HG02981 (cell line): ENCODE results near the gene NEK8.

Experiments used
- ATAC-seq: cut with Tn5 transposase; IDR thresholded peaks from one replicate; pipeline ENCODE4 v1.9.1; 2021; ENCODE audit warnings: mild to moderate bottlenecking, moderate library complexity; ENCODE audit not compliant: unreplicated experiment

The NEK8 gene

DNA sequence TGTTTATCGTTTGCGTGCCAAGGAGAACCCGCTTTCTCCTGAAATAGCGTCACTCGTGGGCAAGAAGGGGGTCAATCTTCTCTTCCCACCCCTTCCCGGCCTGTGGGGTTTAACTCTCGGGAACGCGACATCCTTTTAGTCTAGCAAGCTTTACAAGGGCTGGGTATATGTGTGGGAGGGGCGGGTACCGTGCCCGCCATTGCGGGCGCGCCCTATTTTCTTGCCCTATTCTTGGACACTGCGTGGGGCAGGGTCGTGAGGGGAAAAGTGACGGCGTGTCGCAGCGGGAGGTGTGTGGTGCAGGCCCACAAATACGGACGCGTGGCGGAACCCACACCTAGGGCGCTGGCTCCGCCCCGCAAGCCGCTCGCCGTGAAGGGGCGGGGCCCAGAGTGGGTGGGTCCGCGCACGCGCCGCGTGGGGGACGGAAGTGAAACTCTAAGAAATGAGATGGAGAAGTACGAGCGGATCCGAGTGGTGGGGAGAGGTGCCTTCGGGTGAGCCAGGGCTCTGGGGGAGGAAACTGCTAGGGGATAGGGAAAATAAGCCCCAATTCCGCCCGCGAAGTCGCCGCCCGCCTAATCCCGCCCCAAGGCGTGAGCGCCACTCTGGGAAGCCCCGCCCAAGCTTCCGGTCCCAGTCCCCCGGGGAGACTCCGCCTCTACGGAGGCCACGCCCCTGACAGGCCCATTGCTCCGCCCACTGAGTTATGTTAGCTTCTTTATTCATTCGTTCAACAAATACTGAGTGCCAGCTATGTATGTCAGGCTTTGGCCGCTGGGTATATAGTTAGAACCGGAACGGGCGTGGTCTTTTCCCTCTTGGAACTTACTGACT is at the start of gene NEK8:
Gene NEK8, plus strand, starts transcription at position 425 of the 837 bp plus-strand sequence. Its CDS starts 26 bp downstream, at position 451.
- peak; percentile 29 for ATAC-seq

DNA sequence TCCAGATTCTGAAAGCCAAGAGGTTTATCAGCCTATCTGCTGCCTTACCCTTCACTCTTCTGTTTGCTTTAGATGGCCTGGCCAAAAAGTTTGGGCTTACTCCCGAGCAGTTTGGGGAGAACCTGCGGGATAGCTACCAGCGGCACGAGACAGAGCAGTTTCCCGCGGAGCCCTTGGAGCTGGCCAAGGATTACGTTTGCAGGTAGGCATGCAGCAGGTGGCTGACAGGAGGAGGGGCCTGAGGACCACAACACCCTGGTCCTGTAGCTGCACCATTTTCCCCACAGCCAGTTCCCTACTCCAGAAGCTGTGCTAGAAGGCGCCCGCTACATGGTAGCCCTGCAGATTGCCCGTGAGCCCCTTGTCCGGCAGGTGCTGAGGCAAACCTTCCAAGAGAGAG is 45.9 kb upstream of the NEK8 start:
- no peak for ATAC-seq

GRCh38 chr17:28684963-28685362 is 43.6 kb upstream of the NEK8 start:
- ATAC-seq = no peak

DNA sequence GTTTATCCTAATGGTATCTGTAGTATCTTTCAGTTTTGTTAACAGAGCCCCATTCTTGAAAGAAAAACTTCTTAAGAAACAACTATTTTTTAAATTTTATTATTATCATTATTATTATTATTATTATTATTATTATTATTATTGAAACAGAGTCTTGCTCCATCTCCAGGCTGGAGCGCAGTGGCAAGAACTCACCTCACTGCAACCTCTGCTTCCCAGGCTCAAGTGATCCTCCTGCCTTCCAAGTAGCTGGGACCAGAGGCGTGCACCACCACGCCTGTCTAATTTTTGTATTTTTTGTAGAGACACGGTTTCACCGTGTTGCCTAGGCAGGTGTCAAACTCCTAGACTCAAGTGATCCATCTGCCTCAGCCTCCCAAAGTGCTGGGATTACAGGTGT is 43.2 kb upstream of the NEK8 start:
- ATAC-seq = no peak

DNA sequence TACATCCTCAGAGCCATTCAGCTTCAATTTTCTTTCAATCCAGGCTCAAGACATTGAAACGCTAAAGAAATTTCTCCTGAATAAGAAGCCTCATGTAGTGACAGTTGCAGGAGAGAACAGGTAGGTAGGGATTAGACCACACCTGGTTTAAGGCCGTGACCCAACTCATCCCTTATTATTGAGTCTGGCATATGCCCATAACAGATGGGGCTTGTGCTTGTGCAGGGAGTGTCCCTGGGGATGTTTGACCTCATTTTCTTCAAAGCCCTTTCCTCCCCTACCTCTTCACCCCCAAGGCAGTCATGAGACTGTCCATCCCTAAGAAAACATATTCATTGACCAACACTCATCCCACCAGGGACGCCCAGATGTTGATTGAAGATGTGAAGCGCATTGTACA is 42.3 kb upstream of the NEK8 start:
- ATAC-seq = no peak

GRCh38 chr17:28688481-28688880 is 40.1 kb upstream of the NEK8 start:
- no peak for ATAC-seq

DNA sequence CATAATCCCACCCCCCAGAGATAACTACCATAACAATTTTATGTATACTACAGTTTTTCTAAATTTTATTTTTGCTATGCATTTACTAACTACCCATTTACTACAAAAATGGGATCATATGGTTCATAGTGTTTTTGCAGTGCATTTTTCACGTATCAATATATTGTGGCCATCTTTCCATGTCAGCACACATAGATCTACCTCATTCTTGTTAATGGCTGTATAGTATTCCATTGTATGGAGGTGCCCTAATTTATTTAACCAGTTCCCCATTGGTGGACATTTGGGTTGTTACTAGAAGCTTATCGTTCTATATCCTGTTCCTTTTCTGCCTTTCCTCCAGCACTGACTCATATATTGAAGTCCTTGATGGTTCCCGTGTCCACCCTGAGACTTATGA is 39.6 kb upstream of the NEK8 start:
- no peak for ATAC-seq

DNA sequence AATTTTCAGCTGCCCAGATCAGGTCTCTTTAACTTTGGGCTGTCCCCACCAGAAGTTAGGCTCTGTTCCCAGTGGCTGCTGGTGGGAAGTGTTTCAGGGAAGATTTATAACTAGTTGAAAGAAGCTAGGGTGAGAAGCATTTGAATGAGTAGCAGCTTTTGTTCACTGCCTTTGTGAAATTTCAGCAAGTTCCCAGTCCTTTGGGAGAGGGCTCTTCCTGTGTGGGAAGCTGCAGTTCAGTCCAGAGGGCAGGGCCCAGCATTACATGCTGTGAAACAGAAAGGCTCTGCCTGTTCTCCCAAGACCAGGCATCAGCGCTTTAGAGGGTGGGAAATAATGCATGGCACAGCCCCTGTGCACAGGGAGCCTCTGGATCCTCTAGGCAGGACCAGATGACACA is 34.7 kb upstream of the NEK8 start:
- no peak for ATAC-seq

DNA sequence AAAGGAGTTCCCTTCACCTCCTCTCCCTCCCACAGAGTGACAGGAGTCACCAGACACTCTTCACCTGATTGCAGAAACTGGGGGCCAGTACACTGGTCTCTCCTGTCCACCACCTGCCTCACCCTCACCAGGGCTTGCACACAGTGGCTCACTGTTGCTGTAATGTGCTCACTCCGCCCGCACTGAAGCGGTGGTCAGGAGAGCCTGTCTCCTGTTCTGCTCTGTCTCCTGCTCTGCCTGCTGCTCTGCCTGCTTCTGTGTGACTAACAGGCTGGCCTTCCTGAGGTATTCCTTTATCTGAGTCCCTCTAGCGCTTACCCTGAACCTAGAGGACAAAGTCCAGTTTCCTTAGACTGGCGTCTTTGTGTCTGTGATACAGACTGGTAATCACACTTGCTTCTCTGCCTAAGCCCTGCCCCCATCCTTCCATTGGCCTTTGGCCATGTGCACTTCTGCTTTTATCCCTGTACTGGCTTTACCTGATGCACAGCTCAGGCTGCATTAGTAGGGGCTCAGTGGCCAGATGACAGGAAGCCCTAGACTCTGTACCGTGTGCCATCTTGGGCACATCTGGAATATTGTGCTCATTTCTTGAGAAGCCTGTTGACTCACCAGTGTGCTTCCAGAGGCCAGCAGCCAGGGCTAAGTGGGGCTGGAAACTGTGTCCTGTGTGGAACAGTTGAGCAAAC is 30.2 kb upstream of the NEK8 start:
- ATAC-seq = no peak

GRCh38 chr17:28700278-28700677 is 28.3 kb upstream of the NEK8 start:
- ATAC-seq = no peak

- no peak for ATAC-seq
Measured at GRCh38 chr17:28700830-28701492, 27.6 kb upstream of the NEK8 start.

GRCh38 chr17:28702026-28702751 is 26.4 kb upstream of the NEK8 start:
- no peak for ATAC-seq

GRCh38 chr17:28702752-28703150 is 25.8 kb upstream of the NEK8 start:
- ATAC-seq = no peak

GRCh38 chr17:28703552-28704218 is 24.9 kb upstream of the NEK8 start:
- no peak for ATAC-seq

DNA sequence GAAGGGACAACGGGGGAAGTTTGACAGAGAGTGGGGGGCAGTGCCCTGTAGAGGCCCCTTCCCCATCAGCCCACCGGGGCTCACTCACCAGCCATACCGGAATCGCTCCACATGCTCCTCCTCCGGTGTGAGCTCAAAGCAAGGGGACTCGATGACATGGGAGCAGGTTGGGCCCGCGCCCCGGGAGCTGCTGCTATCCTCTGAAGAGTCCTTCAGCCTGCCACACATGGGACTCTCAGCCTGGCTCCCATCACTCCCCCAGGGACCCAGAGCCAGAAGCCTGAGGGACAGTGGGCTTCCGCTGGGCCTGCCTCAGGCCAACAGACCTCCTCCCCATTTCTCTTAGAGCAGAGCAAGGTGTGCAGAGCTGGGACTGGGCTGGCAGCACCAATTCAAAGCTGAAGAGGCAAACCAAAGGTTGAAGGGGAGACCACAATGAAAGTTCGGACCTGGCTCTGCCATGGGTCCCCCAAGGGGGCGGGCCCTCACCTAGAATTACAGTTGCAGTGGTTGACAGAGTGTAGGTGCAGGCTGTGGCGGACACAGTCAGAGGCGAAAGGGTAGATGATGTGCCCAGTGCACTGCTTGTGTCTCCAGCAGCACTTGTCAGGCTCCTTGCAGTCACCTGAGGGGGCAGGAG is 24.2 kb upstream of the NEK8 start:
- ATAC-seq = no peak

- ATAC-seq = no peak
Measured at GRCh38 chr17:28705074-28705659, 23.4 kb upstream of the NEK8 start.

DNA sequence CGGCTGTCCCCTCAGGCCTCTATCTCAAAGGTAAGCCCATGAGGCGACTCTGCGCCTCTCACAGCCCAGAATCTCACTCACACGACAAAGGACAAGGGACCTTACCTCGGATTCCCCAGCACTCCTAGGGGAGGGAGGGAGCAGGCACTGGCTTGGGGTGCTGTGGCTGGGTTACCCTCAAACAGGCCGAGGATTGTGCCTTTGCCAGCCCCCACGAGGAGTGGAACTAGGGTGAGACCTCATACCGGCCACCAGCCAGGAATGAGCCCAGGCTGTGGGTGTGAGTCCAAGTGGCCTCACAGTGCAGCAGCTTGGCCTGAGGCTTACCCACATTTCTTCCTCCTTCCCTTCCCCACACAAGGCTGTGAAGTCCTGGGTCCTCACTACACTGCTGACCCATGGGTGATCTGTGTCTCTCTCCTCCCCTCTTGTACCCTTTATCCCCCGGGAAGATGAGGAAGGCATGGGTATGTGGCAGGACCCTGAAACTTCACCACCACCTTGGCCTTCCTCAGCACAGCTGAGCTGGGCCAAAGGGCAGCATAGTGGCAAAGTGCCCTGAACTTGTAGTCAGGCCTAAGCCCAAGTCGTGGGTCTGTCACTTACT is 22.8 kb upstream of the NEK8 start:
- no peak for ATAC-seq

DNA sequence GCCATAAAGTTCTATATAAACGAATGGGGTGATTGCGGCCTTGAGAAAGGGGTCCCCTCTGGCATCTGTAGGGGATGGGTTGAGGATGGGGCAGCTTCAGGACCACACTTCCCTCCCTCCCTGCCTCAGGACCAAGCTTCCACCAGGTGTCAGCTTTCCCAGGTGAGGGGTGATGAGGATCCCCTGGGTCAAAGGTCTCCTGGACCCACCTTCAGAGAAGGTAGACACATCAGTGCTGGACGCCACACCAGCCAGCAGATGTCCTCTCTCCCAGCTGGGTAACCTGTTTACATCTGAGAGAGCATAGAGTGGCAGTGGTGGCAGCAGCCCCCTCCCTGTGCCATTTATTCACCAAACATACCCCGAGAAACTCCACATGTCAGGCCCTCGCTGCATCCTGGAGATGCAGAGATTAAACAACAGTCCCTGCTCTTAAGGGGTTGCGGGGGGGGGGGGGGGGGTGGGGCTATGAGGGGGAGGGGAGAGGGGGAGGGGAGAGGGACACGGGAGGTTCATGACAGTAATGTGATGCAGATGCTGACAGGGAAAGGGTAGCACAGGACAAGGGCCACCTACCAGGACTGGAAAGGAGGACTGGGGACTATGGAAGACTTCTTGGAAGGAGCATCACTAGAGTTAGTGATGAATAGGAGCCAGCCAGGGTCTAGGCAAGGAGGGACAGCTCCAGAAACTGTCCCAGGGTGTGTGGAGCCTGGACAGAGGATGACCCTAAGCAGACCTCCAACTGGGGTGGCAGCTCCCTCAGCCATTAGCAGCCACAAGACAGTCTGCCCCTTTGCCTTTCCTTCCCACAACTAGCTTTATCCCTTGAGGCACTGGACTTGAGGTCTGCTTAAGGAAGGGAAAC is 21.9 kb upstream of the NEK8 start:
- ATAC-seq = no peak
